ENCODE data around the gene TLR5. TPM values are rescaled to one million over a fixed set of nuclear protein-coding genes. Genes with fewer than 3 reads are reported as not detected.
"Not testable (repeated sequence)": the region's sequence is repeated elsewhere in the genome, so short reads cannot be mapped to it uniquely, and the experiment has no call there.

The TLR5 gene
- total RNA-seq, 2 donors from 2014 or later: 8.2 to 10.1 TPM

- intact Hi-C loops (cut with DNase I): no loop called here
- Histone ChIP-seq H3K9me3 (no peaks in the 10 kb centered on the region), H3K27ac (peak overlapping the region in 3 of 4 donors; percentile 8 to 88 (median 57)), H3K27me3 (no peaks in the 10 kb centered on the region), H3K36me3 (replicated peaks in 1 of 2; ENCODE audit: insufficient read depth in 1 of 2, low read depth in 2 of 2) (no peaks in the 10 kb centered on the region), H3K4me3 (no peak overlapping the region), H3K4me1 (peaks cover 43% of the 10 kb centered on the region)
- DNase-seq: peak; percentile 55 to 82 (median 60)
- 12 to 14% methylated on average over 5 of the region's 5 CpGs for whole genome bisulfite sequencing, 2 donors
- TF ChIP-seq CTCF (IDR thresholded peaks at IDR 0.05) (no peak), POLR2A (IDR thresholded peaks at IDR 0.05) (peak in 1 of 3 donors; percentile 10)
- ATAC-seq: peak; percentile 76
These were observed 34.6 kb upstream of the TLR5 start for GRCh38 chr1:223177681-223178080.

GRCh38 chr1:223176437-223176836, 33.4 kb upstream of the TLR5 start:
- H3K27ac ChIP-seq: peak overlapping the region in 1 of 4 donors; percentile 88
- no peak for TF ChIP-seq CTCF (IDR thresholded peaks at IDR 0.05)
- TF ChIP-seq POLR2A (IDR thresholded peaks at IDR 0.05): no peak

GRCh38 chr1:223175633-223176032, 32.6 kb upstream of the TLR5 start:
- Histone ChIP-seq H3K9me3 (no peaks in the 10 kb centered on the region), H3K27me3 (no peaks in the 10 kb centered on the region), H3K4me1 (peaks cover 30% of the 10 kb centered on the region), H3K4me3 (no peak overlapping the region), H3K27ac (peak overlapping the region in 1 of 4 donors; percentile 71), H3K36me3 (replicated peaks in 1 of 2; ENCODE audit: insufficient read depth in 1 of 2, low read depth in 2 of 2) (no peaks in the 10 kb centered on the region)
- DNase-seq (peak in 1 of 4 donors; percentile 56), ATAC-seq (no peak)
- peak in 1 of 3 donors; percentile 28 for TF ChIP-seq POLR2A (IDR thresholded peaks at IDR 0.05)
- no peak for TF ChIP-seq CTCF (IDR thresholded peaks at IDR 0.05)
- WGBS, 2 donors: 76 to 85% methylated on average over 3 of the region's 3 CpGs
- intact Hi-C loops (cut with DNase I): no loop called here

More at GRCh38 chr1:223176437-223176836, 33.4 kb upstream of the TLR5 start:
- Histone ChIP-seq H3K9me3 (no peaks in the 10 kb centered on the region), H3K4me1 (peaks cover 37% of the 10 kb centered on the region), H3K4me3 (no peak overlapping the region), H3K27me3 (no peaks in the 10 kb centered on the region), H3K36me3 (replicated peaks in 1 of 2; ENCODE audit: insufficient read depth in 1 of 2, low read depth in 2 of 2) (no peaks in the 10 kb centered on the region)
- intact Hi-C loops (cut with DNase I): no loop called here
- no peak for DNase-seq
- ATAC-seq: no peak
- 93% methylated on average over 3 of the region's 3 CpGs for WGBS, 2 donors

- Histone ChIP-seq H3K27me3 (no peaks in the 10 kb centered on the region), H3K4me1 (peaks cover 24% of the 10 kb centered on the region), H3K9me3 (no peaks in the 10 kb centered on the region), H3K27ac (peak overlapping the region in 1 of 4 donors; percentile 71), H3K36me3 (replicated peaks in 1 of 2; ENCODE audit: insufficient read depth in 1 of 2, low read depth in 2 of 2) (no peaks in the 10 kb centered on the region), H3K4me3 (no peak overlapping the region)
- DNase-seq: peak in 3 of 4 donors; percentile 44 to 52 (median 49)
- intact Hi-C loops (cut with DNase I): no loop called here
- 51 to 58% methylated on average over 4 of the region's 4 CpGs for WGBS, 2 donors
- peak; percentile 60 for ATAC-seq
- TF ChIP-seq CTCF (IDR thresholded peaks at IDR 0.05) (peak; percentile 8 to 57 (median 36)), POLR2A (IDR thresholded peaks at IDR 0.05) (no peak)
These were observed 32.0 kb upstream of the TLR5 start for GRCh38 chr1:223175032-223175431.

- intact Hi-C loops (cut with DNase I); H3K27ac ChIP-seq; DNase-seq; ATAC-seq; H3K4me3 ChIP-seq; H3K27me3 ChIP-seq; H3K36me3 ChIP-seq (replicated peaks in 1 of 2; ENCODE audit: insufficient read depth in 1 of 2, low read depth in 2 of 2); H3K4me1 ChIP-seq; H3K9me3 ChIP-seq: not testable (repeated sequence)
- 92 to 93% methylated on average over 5 of the region's 5 CpGs for WGBS, 2 donors
These were observed 26.4 kb upstream of the TLR5 start for GRCh38 chr1:223169458-223169857.

All from body of pancreas (tissue), 4 donors.